GM06990 (cell line): ENCODE measurements around the gene CD2.

Source experiments
- DNase-seq: peaks from one replicate; pipeline ENCODE4 v3.0.0-alpha.2; 2011; ENCODE audit not compliant: insufficient read length; ENCODE audit errors: extremely low read depth
- H3K27me3 ChIP-seq: replicated peaks from 2 replicates; pipeline ENCODE4 v1.6.0; 2011; ENCODE audit warnings: low read length; ENCODE audit not compliant: control insufficient read depth, insufficient read depth
- H3K36me3 ChIP-seq: 2 replicates; pipeline ENCODE4 v1.5.1; 2011; ENCODE audit warnings: low read length; ENCODE audit not compliant: control insufficient read depth, insufficient read depth
- H3K4me3 ChIP-seq: replicated peaks from 2 replicates; pipeline ENCODE4 v1.5.1; 2011; ENCODE audit warnings: low read depth, mild to moderate bottlenecking, control low read depth, low read length
- TF ChIP-seq, protein P1 (sequence below): IDR thresholded peaks from 2 replicates; pipeline ENCODE4 v1.5.1; 2011; ENCODE audit warnings: low read length, control low read depth, mild to moderate bottlenecking, inconsistent platforms; ENCODE audit not compliant: insufficient read depth, poor library complexity, severe bottlenecking

The CD2 gene

GRCh38 chr1:116769994-116770393 lies 15.8 kb downstream of the CD2 start:
- Histone ChIP-seq H3K4me3 (no peak overlapping the region), H3K36me3 (no peaks in the 10 kb centered on the region), H3K27me3 (no peaks in the 10 kb centered on the region)
- TF ChIP-seq, protein P1, sequence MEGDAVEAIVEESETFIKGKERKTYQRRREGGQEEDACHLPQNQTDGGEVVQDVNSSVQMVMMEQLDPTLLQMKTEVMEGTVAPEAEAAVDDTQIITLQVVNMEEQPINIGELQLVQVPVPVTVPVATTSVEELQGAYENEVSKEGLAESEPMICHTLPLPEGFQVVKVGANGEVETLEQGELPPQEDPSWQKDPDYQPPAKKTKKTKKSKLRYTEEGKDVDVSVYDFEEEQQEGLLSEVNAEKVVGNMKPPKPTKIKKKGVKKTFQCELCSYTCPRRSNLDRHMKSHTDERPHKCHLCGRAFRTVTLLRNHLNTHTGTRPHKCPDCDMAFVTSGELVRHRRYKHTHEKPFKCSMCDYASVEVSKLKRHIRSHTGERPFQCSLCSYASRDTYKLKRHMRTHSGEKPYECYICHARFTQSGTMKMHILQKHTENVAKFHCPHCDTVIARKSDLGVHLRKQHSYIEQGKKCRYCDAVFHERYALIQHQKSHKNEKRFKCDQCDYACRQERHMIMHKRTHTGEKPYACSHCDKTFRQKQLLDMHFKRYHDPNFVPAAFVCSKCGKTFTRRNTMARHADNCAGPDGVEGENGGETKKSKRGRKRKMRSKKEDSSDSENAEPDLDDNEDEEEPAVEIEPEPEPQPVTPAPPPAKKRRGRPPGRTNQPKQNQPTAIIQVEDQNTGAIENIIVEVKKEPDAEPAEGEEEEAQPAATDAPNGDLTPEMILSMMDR, result no peak
- no peak for DNase-seq

DNA sequence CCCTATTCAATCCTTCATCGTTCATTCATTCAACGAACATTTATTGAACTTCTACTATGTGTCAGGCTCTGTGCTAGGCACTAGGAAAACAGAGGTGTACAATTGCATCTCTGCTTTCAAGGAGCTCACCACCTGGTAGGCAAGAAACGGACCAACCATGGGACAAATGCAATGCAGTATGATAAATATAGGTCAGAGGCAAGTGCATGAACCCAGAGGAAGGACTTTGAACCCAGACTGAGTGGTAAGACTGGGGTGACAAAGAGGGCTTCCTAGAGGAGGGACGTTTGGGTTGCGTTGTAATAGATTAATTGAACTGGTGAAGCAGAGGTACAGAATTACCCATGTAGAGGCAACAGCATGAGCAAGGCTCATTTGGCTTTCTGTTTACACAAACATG lies 16.4 kb downstream of the CD2 start:
- no peak overlapping the region for H3K4me3 ChIP-seq
- H3K27me3 ChIP-seq, result no peaks in the 10 kb centered on the region
- TF ChIP-seq, protein P1, result no peak
- DNase-seq, result no peak
- no peaks in the 10 kb centered on the region for H3K36me3 ChIP-seq

GRCh38 chr1:116771997-116772647 lies 17.9 kb downstream of the CD2 start:
- TF ChIP-seq, protein P1, result no peak
- no peak for DNase-seq
- no peaks in the 10 kb centered on the region for H3K27me3 ChIP-seq
- H3K4me3 ChIP-seq, result no peak overlapping the region
- no peaks in the 10 kb centered on the region for H3K36me3 ChIP-seq

DNA sequence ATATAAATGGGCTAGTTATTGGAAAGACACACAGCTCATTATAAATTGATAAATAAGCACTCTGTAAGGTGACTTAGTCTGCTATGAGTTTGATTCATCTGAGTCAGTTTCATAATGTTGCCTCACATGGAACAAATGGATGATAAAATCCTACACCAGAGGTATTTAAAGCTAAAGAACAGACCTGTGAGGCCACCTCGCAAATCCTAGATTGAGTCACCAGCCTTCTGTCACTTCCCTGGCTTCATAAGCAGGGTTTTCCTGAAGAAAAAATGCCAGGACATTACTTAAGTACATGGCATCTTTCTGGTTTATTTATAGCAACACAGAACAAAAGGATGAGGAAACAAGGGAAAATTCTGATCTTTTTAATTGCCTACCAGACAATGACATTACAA lies 18.4 kb downstream of the CD2 start:
- no peak overlapping the region for H3K4me3 ChIP-seq
- no peaks in the 10 kb centered on the region for H3K36me3 ChIP-seq
- no peak for DNase-seq
- TF ChIP-seq, protein P1, result no peak
- H3K27me3 ChIP-seq, result no peaks in the 10 kb centered on the region

GRCh38 chr1:116775116-116775752 lies 21.0 kb downstream of the CD2 start:
- no peak for DNase-seq
- H3K4me3 ChIP-seq, result no peak overlapping the region
- no peaks in the 10 kb centered on the region for H3K27me3 ChIP-seq
- no peaks in the 10 kb centered on the region for H3K36me3 ChIP-seq
- TF ChIP-seq, protein P1, result no peak
